RWPE2 (cell line): ENCODE results near the gene PRPF19.

Experiments used
- ATAC-seq: fragments of 200-7000 bp; cut with Tn5 transposase; 3 replicates; pipeline ENCODE4 v1.9.1; 2021; ENCODE audit warnings: low read depth
- DNase-seq: peaks from one replicate; pipeline ENCODE4 v3.0.0-alpha.2; 2020; ENCODE audit warnings: low spot score
- H3K27ac ChIP-seq: fragments of 450-650 bp; 2 replicates; pipeline ENCODE4 v1.5.1; 2017; ENCODE audit warnings: mild to moderate bottlenecking; ENCODE audit not compliant: poor library complexity, severe bottlenecking
- H3K27me3 ChIP-seq: fragments of 250-450 bp; sonication (Bioruptor Pico); 2 replicates; pipeline ENCODE4 v1.5.1; 2021; ENCODE audit warnings: mild to moderate bottlenecking, moderate library complexity; ENCODE audit not compliant: insufficient read depth, poor library complexity, severe bottlenecking
- H3K36me3 ChIP-seq: fragments of 250-450 bp; sonication (Bioruptor Pico); 2 replicates; pipeline ENCODE4 v1.5.1; 2020; ENCODE audit warnings: low read depth, mild to moderate bottlenecking, moderate library complexity
- H3K4me1 ChIP-seq: fragments of 250-450 bp; sonication (Bioruptor Pico); 2 replicates; pipeline ENCODE4 v1.5.1; 2021; ENCODE audit warnings: mild to moderate bottlenecking, moderate library complexity; ENCODE audit not compliant: insufficient read depth, poor library complexity, severe bottlenecking
- H3K4me3 ChIP-seq: fragments of 250-450 bp; sonication (Bioruptor Pico); 2 replicates; pipeline ENCODE4 v1.5.1; 2021; ENCODE audit warnings: mild to moderate bottlenecking, moderate library complexity; ENCODE audit not compliant: severe bottlenecking
- H3K9me3 ChIP-seq: fragments of 250-450 bp; sonication (Bioruptor Pico); 2 replicates; pipeline ENCODE4 v1.5.1; 2021; ENCODE audit warnings: mild to moderate bottlenecking, moderate library complexity; ENCODE audit not compliant: severe bottlenecking
- CTCF ChIP-seq: fragments of 450-650 bp; IDR thresholded peaks from one replicate; pipeline ENCODE4 v1.5.1; 2017; ENCODE audit warnings: mild to moderate bottlenecking, moderate library complexity; ENCODE audit not compliant: poor library complexity, severe bottlenecking

The PRPF19 gene

GRCh38 chr11:60938500-60938899 lies 32.1 kb upstream of the PRPF19 start:
- Histone ChIP-seq H3K4me3 (no peak overlapping the region), H3K36me3 (no peaks in the 10 kb centered on the region), H3K4me1 (no peaks in the 10 kb centered on the region), H3K9me3 (no peaks in the 10 kb centered on the region), H3K27me3 (no peaks in the 10 kb centered on the region), H3K27ac (no peak overlapping the region)
- DNase-seq, result no peak
- ATAC-seq, result peak; percentile 24; the same call in 1 of the 3 replicates
- no peak for TF ChIP-seq CTCF

- DNase-seq (no peak), ATAC-seq (no peak)
- Histone ChIP-seq H3K27ac (no peak overlapping the region), H3K27me3 (no peaks in the 10 kb centered on the region), H3K4me3 (no peak overlapping the region), H3K36me3 (no peaks in the 10 kb centered on the region), H3K9me3 (no peaks in the 10 kb centered on the region), H3K4me1 (no peaks in the 10 kb centered on the region)
- TF ChIP-seq CTCF, result no peak
These were observed 31.4 kb upstream of the PRPF19 start for GRCh38 chr11:60937811-60938210.

GRCh38 chr11:60937144-60937527 lies 30.8 kb upstream of the PRPF19 start:
- TF ChIP-seq CTCF, result no peak
- H3K4me3 ChIP-seq, result no peak overlapping the region
- no peak overlapping the region for H3K27ac ChIP-seq
- no peaks in the 10 kb centered on the region for H3K9me3 ChIP-seq
- no peak for ATAC-seq
- DNase-seq, result no peak
- H3K36me3 ChIP-seq, result peaks cover 5% of the 10 kb centered on the region
- no peaks in the 10 kb centered on the region for H3K4me1 ChIP-seq
- H3K27me3 ChIP-seq, result no peaks in the 10 kb centered on the region

GRCh38 chr11:60936467-60937143 lies 30.2 kb upstream of the PRPF19 start:
- Histone ChIP-seq H3K36me3 (peaks cover 10% of the 10 kb centered on the region), H3K4me1 (no peaks in the 10 kb centered on the region), H3K27me3 (no peaks in the 10 kb centered on the region), H3K27ac (no peak overlapping the region), H3K9me3 (no peaks in the 10 kb centered on the region), H3K4me3 (no peak overlapping the region)
- no peak for TF ChIP-seq CTCF
- DNase-seq (no peak), ATAC-seq (no peak)

GRCh38 chr11:60935676-60936442 lies 29.5 kb upstream of the PRPF19 start:
- ATAC-seq (no peak), DNase-seq (no peak)
- Histone ChIP-seq H3K36me3 (peaks cover 12% of the 10 kb centered on the region), H3K4me1 (no peaks in the 10 kb centered on the region), H3K27ac (no peak overlapping the region), H3K27me3 (no peaks in the 10 kb centered on the region), H3K4me3 (no peak overlapping the region), H3K9me3 (no peaks in the 10 kb centered on the region)
- TF ChIP-seq CTCF, result no peak
